ENCODE data around the gene CASD1. TPM values are rescaled to one million over a fixed set of nuclear protein-coding genes. Genes with fewer than 3 reads are reported as not detected.

The CASD1 gene
- polyA plus RNA-seq, 2 of the 4 experiments (the other 2 are of a cell fraction), result 16.3 to 35.4 TPM

- TF ChIP-seq EHF (CRISPR knock-in tag; IDR thresholded peaks at IDR 0.05) (no peak), CBX2 (IDR thresholded peaks at IDR 0.05; ENCODE audit: borderline replicate concordance, low read depth) (no peak), ZFP36 (IDR thresholded peaks at IDR 0.05; ENCODE audit: borderline replicate concordance, partially characterized antibody) (no peak), SREBF2 (IDR thresholded peaks at IDR 0.05) (no peak), FOSB (CRISPR knock-in tag; IDR thresholded peaks at IDR 0.05) (no peak), KDM1A (IDR thresholded peaks at IDR 0.05; ENCODE audit: low read depth) (no peak), CHD2 (IDR thresholded peaks at IDR 0.05; ENCODE audit: low read length, partially characterized antibody) (no peak), KDM5A (IDR thresholded peaks at IDR 0.05) (no peak), NPAS2 (CRISPR knock-in tag; IDR thresholded peaks at IDR 0.05; ENCODE audit: borderline replicate concordance) (no peak), MAZ (IDR thresholded peaks at IDR 0.05; ENCODE audit: borderline replicate concordance, low read depth, low read length) (no peak)
- DNase-seq (ENCODE audit: low read depth in 1 of 2, low spot score in 1 of 2) (no peak), ATAC-seq (no peak), FAIRE-seq (no peak)
- H3K9me3 ChIP-seq, result no peaks in the 10 kb centered on the region
- no peak overlapping the region for H3K4me2 ChIP-seq
- no peak overlapping the region for H3K27ac ChIP-seq
- no peaks in the 10 kb centered on the region for H3K4me1 ChIP-seq
- POLR2A ChIA-PET, result no interaction called here
- no peak overlapping the region for H3K4me3 ChIP-seq
- CTCF ChIA-PET, result no interaction called here
- WGBS (ENCODE audit: missing lambda C conversion rate), result 73% methylated on average over 1 of the region's 1 CpG
Measured at GRCh38 chr7:94540428-94540827, 30.8 kb downstream of the CASD1 start.

- TF ChIP-seq JUN (IDR thresholded peaks at IDR 0.05), result no peak
- no peak for TF ChIP-seq CEBPB (IDR thresholded peaks at IDR 0.05)
- no peak for TF ChIP-seq ELK1 (IDR thresholded peaks at IDR 0.05; ENCODE audit: low read depth, low read length)
- TF ChIP-seq BHLHE40 (IDR thresholded peaks at IDR 0.05; ENCODE audit: low read depth, low read length), result no peak
- no peak for TF ChIP-seq HOXB13 (CRISPR knock-in tag; IDR thresholded peaks at IDR 0.05; ENCODE audit: low read depth)
- no peak for TF ChIP-seq HES2 (IDR thresholded peaks at IDR 0.05)
- TF ChIP-seq MAX (IDR thresholded peaks at IDR 0.05), result no peak
- no peak for TF ChIP-seq FOSB (CRISPR knock-in tag; IDR thresholded peaks at IDR 0.05)
- TF ChIP-seq CBX8 (IDR thresholded peaks at IDR 0.05), result no peak
- TF ChIP-seq NFE2L2 (conservative IDR thresholded peaks at IDR 0.05; ENCODE audit: low read length), result no peak
- no peak for TF ChIP-seq FOXS1 (CRISPR knock-in tag; IDR thresholded peaks at IDR 0.05)
- TF ChIP-seq SMC3 (IDR thresholded peaks at IDR 0.05), result no peak
- TF ChIP-seq SREBF2 (IDR thresholded peaks at IDR 0.05), result no peak
- TF ChIP-seq REST (IDR thresholded peaks at IDR 0.05), result no peak
- TF ChIP-seq EHMT2 (IDR thresholded peaks at IDR 0.05; ENCODE audit: low read depth), result no peak
- TF ChIP-seq NR3C1 (IDR thresholded peaks at IDR 0.05), result no peak
- no peak for TF ChIP-seq PBX3 (IDR thresholded peaks at IDR 0.05)
- TF ChIP-seq HMGXB4 (CRISPR knock-in tag; IDR thresholded peaks at IDR 0.05; ENCODE audit: borderline replicate concordance), result no peak
- no peak for FAIRE-seq
- no peaks in the 10 kb centered on the region for H3K4me1 ChIP-seq
- ChIA-PET POLR2A (no interaction called here), CTCF (interaction anchor here (0.7 kb wide), 1 partner anchor 700 kb away, joined by 3 read pairs; no protein-coding TSS in a partner anchor)
- 59% methylated on average over 1 of the region's 1 CpG for WGBS (ENCODE audit: missing lambda C conversion rate)
- ATAC-seq, result no peak
- DNase-seq (ENCODE audit: low read depth in 1 of 2, low spot score in 1 of 2), result no peak
- no peak overlapping the region for H3K4me3 ChIP-seq
- no peak overlapping the region for H3K4me2 ChIP-seq
- H3K27ac ChIP-seq, result no peak overlapping the region
- no peaks in the 10 kb centered on the region for H3K9me3 ChIP-seq
Measured at GRCh38 chr7:94547126-94547525, 37.5 kb downstream of the CASD1 start.
